GM23338 (cell line): ENCODE measurements around the gene ZNF837. TPM values are rescaled to one million over a fixed set of nuclear protein-coding genes. Genes with fewer than 3 reads are reported as not detected.

Source experiments
- ATAC-seq: fragments of 200-7000 bp; cut with Tn5 transposase; 3 replicates; pipeline ENCODE4 v1.9.1; 2020
- DNase-seq: peaks from one replicate; pipeline ENCODE4 v3.0.0-alpha.2; 2015; ENCODE audit warnings: low spot score
- H2AFZ ChIP-seq: fragments of 200-600 bp; sonication (generic); 2 replicates; pipeline ENCODE4 v1.8.0; 2016; ENCODE audit warnings: antibody characterized with exemption, mild to moderate bottlenecking, moderate library complexity
- H3F3A ChIP-seq: fragments of 200-600 bp; sonication (generic); replicated peaks from 2 replicates; pipeline ENCODE4 v1.8.0; 2017; ENCODE audit warnings: antibody characterized with exemption, mixed run types, low read depth
- H3K27ac ChIP-seq: fragments of 200-600 bp; sonication (generic); 2 replicates; pipeline ENCODE4 v1.6.1; 2016; ENCODE audit warnings: low read depth
- H3K27me3 ChIP-seq: fragments of 200-600 bp; sonication (generic); 2 replicates; pipeline ENCODE4 v1.8.0; 2016; ENCODE audit warnings: mild to moderate bottlenecking, mixed run types, moderate library complexity; ENCODE audit not compliant: insufficient read depth
- H3K36me3 ChIP-seq: fragments of 200-600 bp; sonication (generic); 2 replicates; pipeline ENCODE4 v1.8.0; 2016; ENCODE audit warnings: mild to moderate bottlenecking; ENCODE audit not compliant: insufficient read depth
- H3K4me1 ChIP-seq: fragments of 200-600 bp; sonication (generic); 2 replicates; pipeline ENCODE4 v1.8.0; 2016; ENCODE audit warnings: mild to moderate bottlenecking, moderate library complexity; ENCODE audit not compliant: insufficient read depth
- H3K4me2 ChIP-seq: fragments of 200-600 bp; sonication (generic); 2 replicates; pipeline ENCODE4 v1.7.1; 2017; ENCODE audit warnings: mixed run types
- H3K4me3 ChIP-seq: fragments of 200-600 bp; sonication (generic); 2 replicates; pipeline ENCODE4 v1.6.1; 2016; ENCODE audit warnings: mixed run types
- H3K79me2 ChIP-seq: fragments of 200-600 bp; sonication (generic); replicated peaks from 2 replicates; pipeline ENCODE4 v1.8.0; 2017; ENCODE audit warnings: mild to moderate bottlenecking; ENCODE audit not compliant: insufficient read depth
- H3K9me2 ChIP-seq: fragments of 200-600 bp; sonication (generic); 2 replicates; pipeline ENCODE4 v1.8.0; 2017; ENCODE audit not compliant: insufficient read depth
- H4K20me1 ChIP-seq: fragments of 200-600 bp; sonication (generic); replicated peaks from 2 replicates; pipeline ENCODE4 v1.8.0; 2017; ENCODE audit warnings: mild to moderate bottlenecking; ENCODE audit not compliant: insufficient read depth
- H3K27ac Mint-ChIP-seq: 2 replicates; pipeline ENCODE4 v1.8.0; 2020; ENCODE audit warnings: inconsistent platforms, mild to moderate bottlenecking, moderate library complexity, mixed read lengths
- H3K27me3 Mint-ChIP-seq: 3 replicates; pipeline ENCODE4 v1.8.0; 2022; ENCODE audit warnings: low read depth, mild to moderate bottlenecking, moderate library complexity, mixed read lengths, inconsistent platforms; ENCODE audit not compliant: insufficient read depth, poor library complexity
- H3K36me3 Mint-ChIP-seq: 3 replicates; pipeline ENCODE4 v1.8.0; 2021; ENCODE audit warnings: low read depth, mild to moderate bottlenecking, inconsistent platforms, moderate library complexity, mixed read lengths
- H3K4me1 Mint-ChIP-seq: 3 replicates; pipeline ENCODE4 v1.8.0; 2020; ENCODE audit warnings: mild to moderate bottlenecking, inconsistent platforms, mixed read lengths
- H3K4me3 Mint-ChIP-seq: 3 replicates; pipeline ENCODE4 v1.8.0; 2021; ENCODE audit warnings: moderate library complexity, mild to moderate bottlenecking, inconsistent platforms, mixed read lengths
- H3K9me3 Mint-ChIP-seq: 3 replicates; pipeline ENCODE4 v1.8.0; 2020; ENCODE audit warnings: moderate library complexity, mild to moderate bottlenecking, inconsistent platforms, mixed read lengths
- CREB1 ChIP-seq: fragments of 250-450 bp; sonication (Bioruptor Pico); IDR thresholded peaks from 2 replicates; pipeline ENCODE4 v1.5.0; 2020; ENCODE audit warnings: low read depth, mild to moderate bottlenecking, moderate library complexity
- EZH2 ChIP-seq: fragments of 200-600 bp; sonication (generic); IDR thresholded peaks from one replicate; pipeline ENCODE4 v1.8.0; 2017; ENCODE audit warnings: antibody characterized with exemption, mild to moderate bottlenecking, low read depth; ENCODE audit not compliant: unreplicated experiment
- EZH2phosphoT487 ChIP-seq: fragments of 200-600 bp; sonication (generic); IDR thresholded peaks from one replicate; pipeline ENCODE4 v1.8.1; 2018; ENCODE audit warnings: antibody characterized with exemption; ENCODE audit not compliant: unreplicated experiment
- POLR2AphosphoS5 ChIP-seq: IDR thresholded peaks from 2 replicates; pipeline ENCODE4 v1.6.1; 2016; ENCODE audit warnings: antibody characterized with exemption, low read depth
- STAT1 ChIP-seq: IDR thresholded peaks from one replicate; pipeline ENCODE4 v1.6.1; 2016; ENCODE audit warnings: antibody characterized with exemption; ENCODE audit not compliant: unreplicated experiment
- ZNF114 ChIP-seq: fragments of 250-450 bp; sonication (Bioruptor Pico); IDR thresholded peaks from 2 replicates; pipeline ENCODE4 v1.5.0; 2020; ENCODE audit warnings: mild to moderate bottlenecking, moderate library complexity
- ZNF331 ChIP-seq: fragments of 250-450 bp; sonication (Bioruptor Pico); IDR thresholded peaks from 2 replicates; pipeline ENCODE4 v1.5.0; 2020; ENCODE audit warnings: low read depth, mild to moderate bottlenecking, moderate library complexity
- polyA plus RNA-seq: library from polyadenylated mRNA; unstranded; fragments of >200 nt; fragmentation: Nextera tagmentation; extraction: Ambion mirVana; gene quantifications from 2 replicates; pipeline ENCODE4 v1.2.1, GENCODE V29; 2016
- total RNA-seq: library from RNA; depleted of rRNA; stranded (reverse); fragments of >200 nt; shearing (Covaris generic); gene quantifications from 2 replicates; pipeline ENCODE4 v1.2.3, GENCODE V29; 2014
- TF ChIP-seq, protein P1 (sequence below): fragments of 250-450 bp; sonication (Bioruptor Pico); IDR thresholded peaks from 2 replicates; pipeline ENCODE4 v1.5.0; 2020; ENCODE audit warnings: mild to moderate bottlenecking, moderate library complexity

Gene ZNF837
- total and polyA plus RNA-seq, 2 experiments from 2014 or later = 3.1 to 11.0 TPM

DNA sequence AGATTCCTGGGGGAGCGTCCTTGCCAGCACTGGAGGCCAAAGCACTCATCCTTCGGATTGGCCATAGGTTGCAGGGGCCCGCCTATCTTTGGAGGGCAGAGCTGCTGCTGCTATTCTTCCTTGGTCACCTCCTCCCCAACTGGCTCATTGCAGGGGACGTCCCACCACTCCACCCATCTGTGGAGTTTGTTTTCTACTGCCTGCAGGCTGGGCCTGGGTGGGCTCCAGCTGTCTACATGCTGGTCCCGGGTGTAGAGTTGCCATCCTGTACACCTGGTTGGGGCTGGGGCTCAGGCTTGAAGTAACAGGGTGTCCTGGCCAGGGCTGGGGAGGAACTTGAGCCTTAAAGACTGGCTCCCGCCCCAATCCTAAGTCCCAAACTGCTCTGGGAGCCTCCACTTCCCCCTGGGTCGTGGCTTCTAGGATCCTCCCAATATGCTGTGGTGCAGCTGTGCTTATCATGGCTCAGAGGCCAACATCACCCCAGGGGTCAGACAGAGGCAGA, 16.8 kb upstream of the ZNF837 start (continued):
- TF ChIP-seq, protein P1, sequence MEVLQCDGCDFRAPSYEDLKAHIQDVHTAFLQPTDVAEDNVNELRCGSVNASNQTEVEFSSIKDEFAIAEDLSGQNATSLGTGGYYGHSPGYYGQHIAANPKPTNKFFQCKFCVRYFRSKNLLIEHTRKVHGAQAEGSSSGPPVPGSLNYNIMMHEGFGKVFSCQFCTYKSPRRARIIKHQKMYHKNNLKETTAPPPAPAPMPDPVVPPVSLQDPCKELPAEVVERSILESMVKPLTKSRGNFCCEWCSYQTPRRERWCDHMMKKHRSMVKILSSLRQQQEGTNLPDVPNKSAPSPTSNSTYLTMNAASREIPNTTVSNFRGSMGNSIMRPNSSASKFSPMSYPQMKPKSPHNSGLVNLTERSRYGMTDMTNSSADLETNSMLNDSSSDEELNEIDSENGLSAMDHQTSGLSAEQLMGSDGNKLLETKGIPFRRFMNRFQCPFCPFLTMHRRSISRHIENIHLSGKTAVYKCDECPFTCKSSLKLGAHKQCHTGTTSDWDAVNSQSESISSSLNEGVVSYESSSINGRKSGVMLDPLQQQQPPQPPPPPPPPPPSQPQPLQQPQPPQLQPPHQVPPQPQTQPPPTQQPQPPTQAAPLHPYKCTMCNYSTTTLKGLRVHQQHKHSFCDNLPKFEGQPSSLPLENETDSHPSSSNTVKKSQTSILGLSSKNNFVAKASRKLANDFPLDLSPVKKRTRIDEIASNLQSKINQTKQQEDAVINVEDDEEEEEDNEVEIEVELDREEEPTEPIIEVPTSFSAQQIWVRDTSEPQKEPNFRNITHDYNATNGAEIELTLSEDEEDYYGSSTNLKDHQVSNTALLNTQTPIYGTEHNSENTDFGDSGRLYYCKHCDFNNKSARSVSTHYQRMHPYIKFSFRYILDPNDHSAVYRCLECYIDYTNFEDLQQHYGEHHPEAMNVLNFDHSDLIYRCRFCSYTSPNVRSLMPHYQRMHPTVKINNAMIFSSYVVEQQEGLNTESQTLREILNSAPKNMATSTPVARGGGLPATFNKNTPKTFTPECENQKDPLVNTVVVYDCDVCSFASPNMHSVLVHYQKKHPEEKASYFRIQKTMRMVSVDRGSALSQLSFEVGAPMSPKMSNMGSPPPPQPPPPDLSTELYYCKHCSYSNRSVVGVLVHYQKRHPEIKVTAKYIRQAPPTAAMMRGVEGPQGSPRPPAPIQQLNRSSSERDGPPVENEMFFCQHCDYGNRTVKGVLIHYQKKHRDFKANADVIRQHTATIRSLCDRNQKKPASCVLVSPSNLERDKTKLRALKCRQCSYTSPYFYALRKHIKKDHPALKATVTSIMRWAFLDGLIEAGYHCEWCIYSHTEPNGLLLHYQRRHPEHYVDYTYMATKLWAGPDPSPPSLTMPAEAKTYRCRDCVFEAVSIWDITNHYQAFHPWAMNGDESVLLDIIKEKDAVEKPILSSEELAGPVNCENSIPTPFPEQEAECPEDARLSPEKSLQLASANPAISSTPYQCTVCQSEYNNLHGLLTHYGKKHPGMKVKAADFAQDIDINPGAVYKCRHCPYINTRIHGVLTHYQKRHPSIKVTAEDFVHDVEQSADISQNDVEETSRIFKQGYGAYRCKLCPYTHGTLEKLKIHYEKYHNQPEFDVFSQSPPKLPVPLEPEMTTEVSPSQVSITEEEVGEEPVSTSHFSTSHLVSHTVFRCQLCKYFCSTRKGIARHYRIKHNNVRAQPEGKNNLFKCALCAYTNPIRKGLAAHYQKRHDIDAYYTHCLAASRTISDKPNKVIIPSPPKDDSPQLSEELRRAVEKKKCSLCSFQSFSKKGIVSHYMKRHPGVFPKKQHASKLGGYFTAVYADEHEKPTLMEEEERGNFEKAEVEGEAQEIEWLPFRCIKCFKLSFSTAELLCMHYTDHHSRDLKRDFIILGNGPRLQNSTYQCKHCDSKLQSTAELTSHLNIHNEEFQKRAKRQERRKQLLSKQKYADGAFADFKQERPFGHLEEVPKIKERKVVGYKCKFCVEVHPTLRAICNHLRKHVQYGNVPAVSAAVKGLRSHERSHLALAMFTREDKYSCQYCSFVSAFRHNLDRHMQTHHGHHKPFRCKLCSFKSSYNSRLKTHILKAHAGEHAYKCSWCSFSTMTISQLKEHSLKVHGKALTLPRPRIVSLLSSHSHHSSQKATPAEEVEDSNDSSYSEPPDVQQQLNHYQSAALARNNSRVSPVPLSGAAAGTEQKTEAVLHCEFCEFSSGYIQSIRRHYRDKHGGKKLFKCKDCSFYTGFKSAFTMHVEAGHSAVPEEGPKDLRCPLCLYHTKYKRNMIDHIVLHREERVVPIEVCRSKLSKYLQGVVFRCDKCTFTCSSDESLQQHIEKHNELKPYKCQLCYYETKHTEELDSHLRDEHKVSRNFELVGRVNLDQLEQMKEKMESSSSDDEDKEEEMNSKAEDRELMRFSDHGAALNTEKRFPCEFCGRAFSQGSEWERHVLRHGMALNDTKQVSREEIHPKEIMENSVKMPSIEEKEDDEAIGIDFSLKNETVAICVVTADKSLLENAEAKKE (CRISPR knock-in tag) = no peak

DNA sequence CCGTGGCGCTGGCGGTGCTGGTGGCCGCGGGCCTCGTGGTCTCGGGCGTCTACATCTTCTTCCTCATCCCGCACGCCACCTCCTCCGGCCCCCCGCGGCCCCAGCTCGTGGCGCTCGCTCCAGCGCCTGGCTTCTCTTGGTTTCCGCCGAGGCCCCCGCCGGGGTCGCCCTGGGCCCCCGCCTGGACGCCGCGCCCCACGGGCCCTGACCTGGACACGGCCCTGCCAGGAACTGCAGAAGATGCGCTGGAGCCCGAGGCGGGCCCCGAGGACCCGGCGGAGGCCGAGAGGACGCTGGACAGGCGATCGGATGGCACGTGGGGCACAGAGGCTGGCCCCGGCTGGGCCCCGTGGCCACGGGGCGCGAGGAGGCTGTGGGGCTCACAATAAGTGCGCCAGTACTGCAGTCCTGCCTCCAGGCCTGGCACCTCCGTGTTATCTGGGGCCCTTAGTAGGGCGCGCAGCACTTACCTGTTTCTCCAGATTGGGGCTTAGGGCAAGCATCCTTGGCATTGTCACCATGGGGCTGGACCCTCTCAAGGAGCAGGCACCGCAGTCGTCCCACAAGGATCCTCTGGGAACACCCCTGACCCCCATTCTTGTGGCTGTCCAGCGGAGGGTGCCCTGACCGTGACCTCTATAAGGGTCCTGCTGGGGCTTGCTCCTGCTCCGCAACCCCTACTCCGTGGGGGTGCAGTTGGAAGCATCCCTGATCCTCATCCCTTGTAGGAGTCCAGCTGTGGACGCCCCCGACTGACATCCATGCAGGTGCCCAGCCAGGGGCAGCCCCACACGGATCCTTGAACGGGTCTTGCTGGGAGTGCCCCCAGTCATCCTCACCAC, 16.1 kb upstream of the ZNF837 start:
- Histone ChIP-seq H3K79me2 (peaks cover 1% of the 10 kb centered on the region; the same call in 1 of the 2 replicates), H3K4me1 (peaks cover 5% of the 10 kb centered on the region; the same call in 1 of the 2 replicates), H3K27me3 (peaks cover 21% of the 10 kb centered on the region), H3K36me3 (peaks cover 15% of the 10 kb centered on the region; the same call in 1 of the 2 replicates), H4K20me1 (peaks cover 8% of the 10 kb centered on the region), H3K4me2 (peak overlapping the region; percentile 77), H3K27ac (no peak overlapping the region), H3K9me2 (no peaks in the 10 kb centered on the region), H2AFZ (0 out of 2 replicates have a peak overlapping the region, but pooled peaks have one; percentile 38), H3F3A (peaks cover 43% of the 10 kb centered on the region), H3K4me3 (peak overlapping the region; percentile 56)
- peaks cover 32% of the 10 kb centered on the region for H3K36me3 Mint-ChIP-seq
- ATAC-seq (no peak), DNase-seq (peak; percentile 17)
- no peak overlapping the region for H3K27ac Mint-ChIP-seq
- H3K4me1 Mint-ChIP-seq = peaks cover 14% of the 10 kb centered on the region
- peaks cover 40% of the 10 kb centered on the region for H3K27me3 Mint-ChIP-seq
- H3K9me3 Mint-ChIP-seq = no peaks in the 10 kb centered on the region; the same call in 2 of the 3 replicates
- peak overlapping the region; percentile 57 for H3K4me3 Mint-ChIP-seq
- TF ChIP-seq, protein P1 (CRISPR knock-in tag) = no peak
- TF ChIP-seq EZH2 = no peak
- TF ChIP-seq POLR2AphosphoS5 = no peak
- no peak for TF ChIP-seq STAT1
- no peak for TF ChIP-seq ZNF114
- no peak for TF ChIP-seq ZNF331 (CRISPR knock-in tag)
- TF ChIP-seq EZH2phosphoT487 = no peak
- TF ChIP-seq CREB1 (CRISPR knock-in tag) = no peak
